Mesenchymal stem cell (in vitro differentiated cells and primary cell): ENCODE measurements around the gene AKAP7.

ENCODE experiments used
- DNase-seq: peaks from one replicate; pipeline ENCODE4 v3.0.0-alpha.2; 2013
- H2AFZ ChIP-seq: one replicate; pipeline ENCODE4 v1.6.1; 2013; ENCODE audit warnings: low read depth, mild to moderate bottlenecking, control low read depth, inconsistent platforms, low read length, moderate library complexity
- H2AK5ac ChIP-seq: 2 replicates; pipeline ENCODE4 v1.6.1; 2013; ENCODE audit warnings: low read length, moderate library complexity, mild to moderate bottlenecking, inconsistent platforms; ENCODE audit not compliant: severe bottlenecking
- H2BK120ac ChIP-seq: one replicate; pipeline ENCODE4 v1.6.1; 2013; ENCODE audit warnings: low read depth, mild to moderate bottlenecking, inconsistent platforms, low read length, moderate library complexity
- H2BK12ac ChIP-seq, 2 experiments: one replicate each; pipeline ENCODE4 v1.6.1; 2013; ENCODE audit warnings: inconsistent platforms in 2 of 2, low read length in 2 of 2, mild to moderate bottlenecking in 2 of 2, moderate library complexity in 2 of 2, control low read depth in 1 of 2
- H2BK15ac ChIP-seq: one replicate; pipeline ENCODE4 v1.6.1; 2013; ENCODE audit warnings: mild to moderate bottlenecking, low read depth, inconsistent platforms; ENCODE audit not compliant: poor library complexity, severe bottlenecking
- H2BK5ac ChIP-seq: 2 replicates; pipeline ENCODE4 v1.6.1; 2013; ENCODE audit warnings: low read depth, mild to moderate bottlenecking, low read length, control low read depth, inconsistent platforms; ENCODE audit not compliant: poor library complexity, severe bottlenecking
- H3K14ac ChIP-seq, 2 experiments: one replicate each; pipeline ENCODE4 v1.6.1; 2013; ENCODE audit warnings: inconsistent platforms in 2 of 2, low read length in 2 of 2, control low read depth in 1 of 2, mild to moderate bottlenecking in 1 of 2, moderate library complexity in 1 of 2
- H3K18ac ChIP-seq, 2 experiments: one replicate each; pipeline ENCODE4 v1.6.1; 2013; ENCODE audit warnings: inconsistent platforms in 2 of 2, low read length in 2 of 2, control low read depth in 1 of 2, low read depth in 1 of 2, mild to moderate bottlenecking in 1 of 2
- H3K23ac ChIP-seq, 2 experiments: one replicate each; pipeline ENCODE4 v1.6.1; 2013; ENCODE audit warnings: inconsistent platforms in 2 of 2, low read length in 2 of 2, mild to moderate bottlenecking in 2 of 2, moderate library complexity in 2 of 2, control low read depth in 1 of 2
- H3K27ac ChIP-seq: 2 replicates; pipeline ENCODE4 v1.5.1; 2013; ENCODE audit warnings: mild to moderate bottlenecking, moderate library complexity, low read length, control low read depth, inconsistent platforms; ENCODE audit not compliant: poor library complexity, severe bottlenecking
- H3K27me3 ChIP-seq, 2 experiments: 2 replicates each; pipeline versions ENCODE4 v1.6.1 to v1.7.0; 2013; ENCODE audit warnings: low read length in 2 of 2, mild to moderate bottlenecking in 2 of 2, moderate library complexity in 2 of 2, control low read depth in 1 of 2, inconsistent platforms in 1 of 2; ENCODE audit not compliant: control insufficient read depth in 1 of 2, insufficient read depth in 1 of 2
- H3K36me3 ChIP-seq, 2 experiments: 2 replicates each; pipeline versions ENCODE4 v1.6.1 to v1.7.0; 2013; ENCODE audit warnings: low read length in 2 of 2, control low read depth in 1 of 2, inconsistent platforms in 1 of 2, low read depth in 1 of 2, mild to moderate bottlenecking in 1 of 2; ENCODE audit not compliant: insufficient read depth in 2 of 2, control insufficient read depth in 1 of 2
- H3K4ac ChIP-seq, 2 experiments: one replicate each; pipeline ENCODE4 v1.6.1; 2013; ENCODE audit warnings: inconsistent platforms in 2 of 2, low read length in 2 of 2, mild to moderate bottlenecking in 2 of 2, moderate library complexity in 2 of 2, control low read depth in 1 of 2, low read depth in 1 of 2
- H3K4me1 ChIP-seq: 2 replicates; pipeline ENCODE4 v1.6.1; 2013; ENCODE audit warnings: low read depth, low read length, control low read depth; ENCODE audit not compliant: control insufficient read depth, insufficient read depth
- H3K4me2 ChIP-seq: 2 replicates; pipeline ENCODE4 v1.6.1; 2013; ENCODE audit warnings: low read length, mild to moderate bottlenecking, inconsistent platforms; ENCODE audit not compliant: poor library complexity, severe bottlenecking
- H3K4me3 ChIP-seq, 2 experiments: 2 replicates each; pipeline versions ENCODE4 v1.5.1 to v1.7.0; 2013; ENCODE audit warnings: low read length in 2 of 2, mild to moderate bottlenecking in 2 of 2, control low read depth in 1 of 2, low read depth in 1 of 2; ENCODE audit not compliant: insufficient read depth in 1 of 2
- H3K79me1 ChIP-seq: replicated peaks from 2 replicates; pipeline ENCODE4 v1.6.1; 2013; ENCODE audit warnings: mild to moderate bottlenecking, control low read depth, low read length, inconsistent platforms; ENCODE audit not compliant: poor library complexity, severe bottlenecking
- H3K9ac ChIP-seq: 2 replicates; pipeline ENCODE4 v1.7.0; 2013; ENCODE audit warnings: mild to moderate bottlenecking, low read length, moderate library complexity
- H3K9me3 ChIP-seq: 2 replicates; pipeline ENCODE4 v1.7.0; 2013; ENCODE audit warnings: mild to moderate bottlenecking, low read length; ENCODE audit not compliant: control insufficient read depth
- H4K8ac ChIP-seq: one replicate; pipeline ENCODE4 v1.6.1; 2013; ENCODE audit warnings: inconsistent platforms, mild to moderate bottlenecking, low read length, moderate library complexity
- H4K91ac ChIP-seq: one replicate; pipeline ENCODE4 v1.6.1; 2013; ENCODE audit warnings: mild to moderate bottlenecking, low read length, inconsistent platforms
- WGBS: methylation state at CpG from one replicate; pipeline ENCODE4 v1.1.7; 2013; ENCODE audit warnings: mixed read lengths; 5-methylcytosine and 5-hydroxymethylcytosine counted together

The AKAP7 gene

DNA sequence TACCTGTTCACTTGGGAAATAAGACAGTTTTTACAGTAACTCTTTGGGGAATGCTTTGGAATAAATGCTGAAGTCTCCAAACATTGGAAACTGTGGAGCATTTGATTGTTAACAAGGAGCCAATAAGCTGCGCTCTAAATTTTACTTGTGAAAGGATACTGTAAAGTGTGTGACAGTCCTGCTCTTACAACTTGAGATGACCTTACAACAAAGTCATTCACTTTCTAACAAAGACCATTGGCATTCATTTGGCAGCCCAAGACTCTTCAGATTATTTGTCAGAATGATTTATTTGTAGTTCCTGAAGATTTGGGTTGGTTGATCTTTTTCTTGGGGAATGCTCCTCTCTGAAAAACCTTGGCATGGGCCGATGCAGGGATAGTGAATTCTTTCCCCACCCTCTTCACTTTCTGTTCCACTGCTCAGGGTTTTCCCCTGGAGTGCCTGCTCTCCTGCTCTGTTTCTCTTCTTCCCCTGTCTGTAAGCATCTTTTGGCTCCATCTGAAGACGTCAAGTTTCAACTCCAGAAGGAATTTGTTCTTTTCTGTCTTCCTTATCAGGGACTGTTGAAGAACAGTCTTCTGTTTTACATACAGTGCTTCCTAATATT is 116.4 kb downstream of the AKAP7 start:
- no peaks in the 10 kb centered on the region for H3K79me1 ChIP-seq
- no peaks in the 10 kb centered on the region for H3K36me3 ChIP-seq
- peak; percentile 10 for DNase-seq
- no peak overlapping the region for H3K4me2 ChIP-seq
- no peak overlapping the region for H2BK120ac ChIP-seq
- no peak overlapping the region for H3K4ac ChIP-seq
- H3K18ac ChIP-seq: no peak overlapping the region
- no peaks in the 10 kb centered on the region for H3K9me3 ChIP-seq
- no peak overlapping the region for H2BK12ac ChIP-seq
- H3K4me3 ChIP-seq: no peak overlapping the region
- no peak overlapping the region for H2BK5ac ChIP-seq
- H4K8ac ChIP-seq: no peak overlapping the region
- no peak overlapping the region for H3K27ac ChIP-seq
- H3K9ac ChIP-seq: no peak overlapping the region
- H3K14ac ChIP-seq: no peak overlapping the region
- no peak overlapping the region for H2AK5ac ChIP-seq
- no peak overlapping the region for H4K91ac ChIP-seq
- no peak overlapping the region for H2BK15ac ChIP-seq
- no peak overlapping the region for H3K23ac ChIP-seq
- H2AFZ ChIP-seq: no peak overlapping the region
- H3K4me1 ChIP-seq: peaks cover 4% of the 10 kb centered on the region
- H3K27me3 ChIP-seq: no peaks in the 10 kb centered on the region
- WGBS: 44% methylated on average over 1 of the region's 3 CpGs

DNA sequence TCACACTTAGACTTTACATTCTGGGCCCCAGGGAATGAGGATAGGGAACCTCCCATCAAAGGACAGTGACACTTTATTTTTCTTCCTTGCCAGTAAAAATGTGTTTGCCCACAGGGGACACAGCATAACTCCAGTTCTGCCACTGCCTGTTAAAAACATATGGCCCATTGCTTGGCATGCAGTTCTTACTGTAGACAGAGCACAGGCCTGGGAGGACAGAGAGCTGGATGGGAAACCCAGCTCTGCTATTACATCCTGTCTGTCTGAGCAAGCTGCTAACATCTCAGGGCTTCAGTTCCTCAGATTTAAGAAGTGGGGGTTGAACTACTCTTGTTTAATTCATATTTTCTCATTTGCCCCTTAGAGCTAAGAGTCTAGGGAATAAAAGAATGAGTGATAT is 120.2 kb downstream of the AKAP7 start:
- no peak overlapping the region for H3K4ac ChIP-seq
- H2BK120ac ChIP-seq: no peak overlapping the region
- H2BK15ac ChIP-seq: no peak overlapping the region
- peaks cover 6% of the 10 kb centered on the region for H3K4me1 ChIP-seq
- no peaks in the 10 kb centered on the region for H3K27me3 ChIP-seq
- H3K9ac ChIP-seq: no peak overlapping the region
- no peak overlapping the region for H2BK5ac ChIP-seq
- H3K23ac ChIP-seq: no peak overlapping the region
- H3K79me1 ChIP-seq: no peaks in the 10 kb centered on the region
- no peak overlapping the region for H2BK12ac ChIP-seq
- H2AFZ ChIP-seq: no peak overlapping the region
- H2AK5ac ChIP-seq: peak overlapping the region; percentile 35
- H3K14ac ChIP-seq: no peak overlapping the region
- no peak overlapping the region for H4K8ac ChIP-seq
- H4K91ac ChIP-seq: no peak overlapping the region
- no peak for DNase-seq
- H3K27ac ChIP-seq: no peak overlapping the region
- H3K36me3 ChIP-seq: no peaks in the 10 kb centered on the region
- H3K4me2 ChIP-seq: no peak overlapping the region
- H3K9me3 ChIP-seq: no peaks in the 10 kb centered on the region
- H3K4me3 ChIP-seq: no peak overlapping the region
- H3K18ac ChIP-seq: no peak overlapping the region

- no peak overlapping the region for H2BK5ac ChIP-seq
- H2AFZ ChIP-seq: no peak overlapping the region
- H3K27me3 ChIP-seq: no peaks in the 10 kb centered on the region
- no peak overlapping the region for H3K4ac ChIP-seq
- H2BK15ac ChIP-seq: no peak overlapping the region
- peaks cover 6% of the 10 kb centered on the region for H3K4me1 ChIP-seq
- H3K36me3 ChIP-seq: no peaks in the 10 kb centered on the region
- no peak overlapping the region for H2BK12ac ChIP-seq
- H3K23ac ChIP-seq: no peak overlapping the region
- H3K14ac ChIP-seq: no peak overlapping the region
- H3K4me2 ChIP-seq: no peak overlapping the region
- no peak overlapping the region for H4K8ac ChIP-seq
- WGBS: 80% methylated on average over 1 of the region's 2 CpGs
- H3K18ac ChIP-seq: no peak overlapping the region
- no peaks in the 10 kb centered on the region for H3K79me1 ChIP-seq
- no peaks in the 10 kb centered on the region for H3K9me3 ChIP-seq
- no peak overlapping the region for H3K27ac ChIP-seq
- no peak for DNase-seq
- no peak overlapping the region for H3K9ac ChIP-seq
- H2AK5ac ChIP-seq: no peak overlapping the region
- no peak overlapping the region for H3K4me3 ChIP-seq
- H2BK120ac ChIP-seq: no peak overlapping the region
- H4K91ac ChIP-seq: no peak overlapping the region
Observed at GRCh38 chr6:131255911-131256310, 120.6 kb downstream of the AKAP7 start.

DNA sequence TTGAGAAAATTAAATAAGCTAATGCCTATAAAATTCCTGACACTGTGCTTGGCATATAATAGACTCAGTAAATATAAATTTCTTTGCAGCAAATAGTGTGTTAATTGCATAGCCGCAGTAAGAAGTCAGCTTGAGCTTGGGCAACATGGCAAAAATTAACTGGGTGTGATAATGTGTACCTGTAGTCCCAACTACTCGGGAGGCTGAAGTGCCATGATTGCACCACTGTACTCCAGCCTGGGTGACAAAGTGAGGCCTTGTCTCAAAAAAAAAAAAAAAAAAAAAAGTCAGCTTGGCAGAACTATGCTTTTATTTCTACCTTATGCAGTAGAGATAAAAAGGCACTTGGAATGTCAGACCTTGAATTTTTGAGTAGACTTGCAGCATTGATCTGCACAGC is 121.8 kb downstream of the AKAP7 start:
- no peak overlapping the region for H3K4ac ChIP-seq

More for the DNA sequence above, 121.8 kb downstream of the AKAP7 start:
- 100% methylated on average over 2 of the region's 2 CpGs for WGBS
- Histone ChIP-seq H2BK12ac (no peak overlapping the region), H2BK120ac (no peak overlapping the region), H3K18ac (no peak overlapping the region), H3K36me3 (no peaks in the 10 kb centered on the region), H3K23ac (no peak overlapping the region), H3K27me3 (no peaks in the 10 kb centered on the region), H4K91ac (no peak overlapping the region), H3K14ac (no peak overlapping the region), H2AFZ (no peak overlapping the region), H4K8ac (no peak overlapping the region), H3K4me3 (no peak overlapping the region), H3K79me1 (no peaks in the 10 kb centered on the region), H3K9ac (no peak overlapping the region), H3K4me1 (peaks cover 6% of the 10 kb centered on the region), H3K27ac (no peak overlapping the region), H2AK5ac (no peak overlapping the region), H3K4me2 (no peak overlapping the region), H3K9me3 (no peaks in the 10 kb centered on the region), H2BK15ac (no peak overlapping the region), H2BK5ac (no peak overlapping the region)
- DNase-seq: no peak
